ENCODE results near the gene CADM2. TPM values are rescaled to one million over a fixed set of nuclear protein-coding genes. Genes with fewer than 3 reads are reported as not detected.

The CADM2 gene
- total RNA-seq, 1 donor from 2014 or later, result 0.55 TPM

DNA sequence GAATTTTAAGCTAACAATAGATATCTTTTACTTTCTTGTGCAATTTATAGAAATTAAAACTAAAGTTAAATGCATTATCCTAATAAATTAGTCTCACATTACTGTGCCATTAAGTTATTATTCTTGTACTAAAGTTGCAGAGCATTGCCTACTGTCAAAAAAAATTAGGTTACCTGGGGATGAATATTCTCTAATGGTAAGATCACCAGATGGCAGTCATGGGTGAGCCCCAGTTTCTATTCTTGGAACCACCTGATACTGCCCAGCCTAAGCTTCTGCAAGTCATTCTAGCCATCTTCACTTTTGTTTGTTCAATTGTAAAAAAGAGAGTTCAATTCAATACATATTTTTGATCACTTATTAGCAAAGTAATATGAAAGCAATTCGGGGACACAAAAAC, 213.2 kb downstream of the CADM2 start:
- Histone ChIP-seq H3K27ac (no peak overlapping the region), H3K4me1 (no peaks in the 10 kb centered on the region), H3K4me3 (no peak overlapping the region), H3K9me3 (no peaks in the 10 kb centered on the region), H3K36me3 (no peaks in the 10 kb centered on the region), H3K27me3 (no peaks in the 10 kb centered on the region)
- intact Hi-C loops (cut with DNase I), result no loop called here
- TF ChIP-seq CTCF (IDR thresholded peaks at IDR 0.05), result no peak
- DNase-seq (no peak), ATAC-seq (no peak)

DNA sequence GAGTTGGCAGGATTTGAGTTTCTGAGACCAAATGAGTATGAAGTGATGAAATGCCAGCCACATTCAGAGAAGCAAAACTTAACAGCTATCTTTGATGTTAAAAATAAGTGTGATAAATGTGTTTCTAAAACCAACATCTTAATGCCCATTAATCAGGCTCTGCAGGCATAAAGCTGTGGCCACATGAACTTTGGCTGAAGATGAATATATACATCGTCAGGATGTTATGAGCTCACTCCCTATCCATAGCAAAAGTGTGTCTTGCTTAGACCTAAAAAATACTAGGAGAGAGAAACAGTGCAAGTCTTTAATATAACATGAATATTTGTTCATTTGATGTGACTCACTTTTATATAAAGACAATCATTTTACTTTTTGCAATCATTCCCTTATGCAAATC, 218.0 kb downstream of the CADM2 start:
- H3K4me1 ChIP-seq, result no peaks in the 10 kb centered on the region
- intact Hi-C loops (cut with DNase I), result no loop called here
- TF ChIP-seq CTCF (IDR thresholded peaks at IDR 0.05), result no peak
- no peak overlapping the region for H3K27ac ChIP-seq
- no peak for DNase-seq
- H3K27me3 ChIP-seq, result no peaks in the 10 kb centered on the region
- H3K4me3 ChIP-seq, result no peak overlapping the region
- no peaks in the 10 kb centered on the region for H3K9me3 ChIP-seq
- no peaks in the 10 kb centered on the region for H3K36me3 ChIP-seq
- ATAC-seq, result no peak

DNA sequence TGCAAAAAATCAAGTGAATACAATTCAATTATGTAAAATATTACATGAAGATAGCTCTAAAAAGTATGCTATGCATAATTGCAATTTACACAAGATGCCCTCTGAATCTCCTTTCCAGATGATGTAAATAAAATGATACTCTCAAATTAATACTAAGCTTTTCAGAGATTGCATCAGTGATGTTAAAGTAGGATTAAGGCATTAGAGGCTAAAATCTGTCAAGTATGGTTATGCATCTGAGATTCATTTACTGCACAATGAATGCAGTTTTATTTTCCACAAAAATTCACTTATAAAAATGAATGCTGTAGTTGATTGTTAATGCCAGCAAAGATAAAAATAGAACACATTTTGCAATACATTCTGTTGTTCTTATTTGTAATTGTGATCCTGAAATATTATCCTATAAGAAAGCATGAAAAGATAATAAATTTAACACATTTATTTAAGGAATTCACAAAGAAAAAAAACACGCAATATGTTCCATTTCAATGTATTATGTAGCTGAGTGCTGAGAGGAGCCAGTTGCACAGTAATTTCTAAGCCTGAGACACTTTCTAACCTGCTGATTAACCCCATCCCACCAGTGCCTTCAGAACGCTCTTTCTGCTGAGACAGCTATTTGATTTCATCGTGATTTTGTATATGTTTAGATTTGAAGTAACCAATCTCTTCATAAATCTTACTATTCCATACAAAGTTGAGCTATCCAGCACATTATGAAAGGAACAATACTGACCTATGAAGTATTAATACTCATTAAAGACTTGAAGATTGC, 224.4 kb downstream of the CADM2 start:
- no peak overlapping the region for H3K4me3 ChIP-seq
- no peak for TF ChIP-seq CTCF (IDR thresholded peaks at IDR 0.05)
- no peak overlapping the region for H3K27ac ChIP-seq
- intact Hi-C loops (cut with DNase I), result no loop called here
- no peak for DNase-seq
- H3K36me3 ChIP-seq, result no peaks in the 10 kb centered on the region
- no peaks in the 10 kb centered on the region for H3K4me1 ChIP-seq
- no peaks in the 10 kb centered on the region for H3K27me3 ChIP-seq
- ATAC-seq, result no peak
- H3K9me3 ChIP-seq, result no peaks in the 10 kb centered on the region

DNA sequence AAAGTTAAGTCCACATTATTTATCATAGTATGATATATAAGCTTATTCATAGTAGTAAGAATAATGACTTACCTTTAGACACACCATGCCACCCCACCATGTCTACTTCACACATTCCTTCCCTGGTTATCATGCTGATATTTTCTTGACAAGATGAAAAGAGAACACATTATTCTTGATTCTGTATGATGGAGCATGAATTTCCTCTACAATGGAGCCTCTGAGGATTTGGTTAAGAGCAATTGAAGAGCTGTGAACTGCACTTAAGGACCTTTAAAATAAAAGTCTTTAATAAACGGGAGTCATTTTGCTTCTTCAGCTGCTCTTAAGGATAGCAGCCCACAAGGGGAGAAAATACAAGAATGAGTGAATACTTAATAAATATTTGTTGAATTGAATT, 226.7 kb downstream of the CADM2 start:
- intact Hi-C loops (cut with DNase I), result no loop called here
- no peak for TF ChIP-seq CTCF (IDR thresholded peaks at IDR 0.05)
- no peak for DNase-seq
- Histone ChIP-seq H3K27ac (no peak overlapping the region), H3K27me3 (no peaks in the 10 kb centered on the region), H3K9me3 (no peaks in the 10 kb centered on the region), H3K36me3 (no peaks in the 10 kb centered on the region), H3K4me1 (no peaks in the 10 kb centered on the region), H3K4me3 (no peak overlapping the region)
- no peak for ATAC-seq

- ATAC-seq (no peak), DNase-seq (no peak)
- intact Hi-C loops (cut with DNase I), result no loop called here
- Histone ChIP-seq H3K27me3 (no peaks in the 10 kb centered on the region), H3K9me3 (no peaks in the 10 kb centered on the region), H3K4me3 (no peak overlapping the region), H3K27ac (no peak overlapping the region), H3K36me3 (no peaks in the 10 kb centered on the region), H3K4me1 (no peaks in the 10 kb centered on the region)
- TF ChIP-seq CTCF (IDR thresholded peaks at IDR 0.05), result no peak
These were observed 230.9 kb downstream of the CADM2 start for GRCh38 chr3:85189731-85190130.

GRCh38 chr3:85193565-85193964, 234.8 kb downstream of the CADM2 start:
- H3K27me3 ChIP-seq, result no peaks in the 10 kb centered on the region
- H3K9me3 ChIP-seq, result no peaks in the 10 kb centered on the region
- TF ChIP-seq CTCF (IDR thresholded peaks at IDR 0.05), result no peak
- intact Hi-C loops (cut with DNase I), result no loop called here
- DNase-seq (no peak), ATAC-seq (no peak)
- H3K4me3 ChIP-seq, result no peak overlapping the region
- no peak overlapping the region for H3K27ac ChIP-seq
- no peaks in the 10 kb centered on the region for H3K36me3 ChIP-seq
- no peaks in the 10 kb centered on the region for H3K4me1 ChIP-seq

Data from upper lobe of right lung (tissue), 1 donor.